ENCODE measurements around the gene ABCG4.
"Not testable (repeated sequence)": the region's sequence is repeated elsewhere in the genome, so short reads cannot be mapped to it uniquely, and the experiment has no call there.

The ABCG4 gene

GRCh38 chr11:119149018-119149785 is at the start of gene ABCG4:
Gene ABCG4 (plus strand): TSS chr11:119149052. CDS start chr11:119149966, 914 bp downstream.
- peak; percentile 9 for DNase-seq (ENCODE audit: low read depth)

GRCh38 chr11:119099711-119100110 is 49.1 kb upstream of the ABCG4 start:
- DNase-seq (ENCODE audit: low read depth), result no peak

GRCh38 chr11:119100246-119100970 is 48.4 kb upstream of the ABCG4 start:
- no peak for DNase-seq (ENCODE audit: low read depth)

DNA sequence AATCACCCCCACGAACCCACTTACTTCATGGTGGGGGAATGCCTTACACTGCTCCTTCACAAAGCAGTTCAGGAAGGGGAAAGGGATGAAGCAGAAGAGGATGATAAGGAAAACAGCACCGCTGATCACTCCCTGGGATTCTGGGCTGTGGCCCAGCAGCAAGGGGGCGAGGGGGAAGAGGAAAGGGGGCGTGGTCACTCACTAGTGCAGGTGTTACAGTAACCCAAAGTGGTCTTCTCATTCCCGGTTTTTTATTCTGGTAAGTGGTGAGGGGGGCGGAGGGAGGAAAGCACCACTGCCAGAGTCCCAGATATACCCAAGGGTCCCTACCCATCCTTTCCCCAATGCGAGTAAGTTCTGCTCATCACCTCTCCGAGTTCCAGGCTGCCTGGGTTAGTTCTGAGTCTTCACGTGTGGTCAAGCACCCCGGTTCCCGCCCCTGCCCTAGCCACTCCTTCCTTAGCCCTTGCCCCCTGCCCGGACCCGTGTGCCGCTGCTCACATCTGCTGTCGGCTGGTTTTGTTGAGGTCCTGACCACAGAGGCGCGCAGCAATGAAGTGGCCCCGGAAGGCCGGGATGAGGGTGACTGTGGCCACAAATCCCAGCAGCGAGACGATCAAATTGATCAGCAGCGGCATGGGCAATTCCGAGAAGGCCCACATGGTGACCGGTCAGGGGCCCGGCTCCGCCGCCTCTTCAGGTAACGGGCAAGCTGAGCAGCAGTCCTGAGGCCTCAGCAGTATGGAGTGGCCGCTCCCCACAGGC is 47.7 kb upstream of the ABCG4 start:
- no peak for DNase-seq (ENCODE audit: low read depth)

DNA sequence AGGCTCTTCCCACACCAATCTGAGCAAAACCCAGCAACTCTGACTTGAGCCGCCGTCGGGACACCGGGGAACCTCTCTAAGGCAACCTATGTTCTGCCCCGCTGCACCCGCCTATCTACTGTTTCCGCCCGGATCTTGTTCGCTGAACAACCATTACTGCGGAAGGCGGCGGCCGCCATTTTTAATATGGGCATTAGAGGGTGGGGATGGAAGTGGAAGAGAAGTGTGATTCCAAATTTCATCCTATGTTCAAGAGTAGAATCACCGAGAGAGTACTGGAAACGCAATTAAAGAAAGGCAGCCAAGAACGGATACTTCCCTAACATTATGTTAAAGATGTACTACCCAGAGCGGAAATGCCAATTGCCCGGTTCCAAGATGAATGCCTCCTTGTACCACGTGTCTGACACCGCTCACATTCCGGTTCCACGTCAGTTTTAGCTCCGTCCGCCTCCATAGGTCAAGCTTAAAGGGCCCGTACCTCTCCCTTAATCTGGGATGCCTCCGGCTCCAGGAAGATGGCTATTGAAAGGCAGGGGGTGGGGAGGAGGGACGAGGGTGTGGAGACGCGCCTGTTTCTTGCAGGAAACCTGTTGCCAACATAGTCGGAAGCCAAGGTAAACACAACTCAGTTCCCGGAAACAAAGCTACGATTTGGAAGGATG is 47.0 kb upstream of the ABCG4 start, which contains the start of gene DPAGT1:
Gene DPAGT1, minus strand, starts transcription at position 95 of the 665 bp plus-strand sequence. CDS start 198 bp downstream, outside the sequence.
- peak; percentile 75 for DNase-seq (ENCODE audit: low read depth)

DNA sequence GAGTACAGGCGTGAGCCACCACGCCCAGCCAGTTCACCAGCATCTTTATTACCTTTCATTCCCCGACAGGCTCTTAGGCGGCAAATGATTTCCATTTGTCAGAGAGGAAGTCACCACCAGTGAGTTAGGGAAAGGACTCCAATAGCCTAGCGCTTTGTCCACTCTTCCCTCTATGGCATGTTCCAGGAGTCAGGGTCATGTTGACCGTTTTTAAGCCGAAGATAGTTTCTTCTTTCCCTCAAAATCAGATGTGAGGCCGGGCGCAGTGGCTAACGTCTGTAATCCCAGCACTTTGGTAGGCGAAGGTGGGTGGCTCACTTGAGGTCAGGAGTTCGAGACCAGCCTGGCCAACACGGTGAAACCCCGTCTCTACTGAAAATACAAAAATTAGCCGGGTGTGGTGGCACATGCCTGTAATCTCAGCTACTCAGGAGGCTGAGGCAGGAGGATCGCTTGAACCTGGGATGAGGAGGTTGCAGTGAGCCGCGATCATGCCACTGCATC is 45.6 kb upstream of the ABCG4 start:
- not testable (repeated sequence) for DNase-seq (ENCODE audit: low read depth)

DNA sequence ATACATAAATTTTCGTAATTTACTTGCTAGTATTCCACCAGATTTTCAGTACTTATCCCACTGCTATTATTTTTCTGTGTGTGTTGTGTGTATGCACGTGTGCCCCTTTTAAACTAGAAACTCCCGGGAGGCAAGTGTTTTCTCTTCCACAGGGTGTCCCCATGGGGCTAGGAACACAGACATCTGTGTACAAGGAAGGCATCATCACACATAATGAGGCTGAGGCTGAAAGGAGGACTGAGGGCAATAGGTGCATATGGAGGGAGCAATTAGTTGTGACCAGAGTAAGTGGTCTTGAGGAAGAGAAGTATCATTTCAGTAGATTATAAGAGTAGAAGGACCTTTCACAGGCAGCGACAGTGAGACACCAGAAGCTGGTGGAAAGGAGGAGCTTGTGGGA is 45.1 kb upstream of the ABCG4 start:
- no peak for DNase-seq (ENCODE audit: low read depth)

GRCh38 chr11:119106564-119107537 is 42.0 kb upstream of the ABCG4 start, which contains the start of gene C2CD2L:
Gene C2CD2L (plus strand): TSS chr11:119107344. CDS start chr11:119107742, 398 bp downstream.
- peak; percentile 89 for DNase-seq (ENCODE audit: low read depth)

GRCh38 chr11:119107538-119108145 is 41.2 kb upstream of the ABCG4 start:
- DNase-seq (ENCODE audit: low read depth), result no peak

DNA sequence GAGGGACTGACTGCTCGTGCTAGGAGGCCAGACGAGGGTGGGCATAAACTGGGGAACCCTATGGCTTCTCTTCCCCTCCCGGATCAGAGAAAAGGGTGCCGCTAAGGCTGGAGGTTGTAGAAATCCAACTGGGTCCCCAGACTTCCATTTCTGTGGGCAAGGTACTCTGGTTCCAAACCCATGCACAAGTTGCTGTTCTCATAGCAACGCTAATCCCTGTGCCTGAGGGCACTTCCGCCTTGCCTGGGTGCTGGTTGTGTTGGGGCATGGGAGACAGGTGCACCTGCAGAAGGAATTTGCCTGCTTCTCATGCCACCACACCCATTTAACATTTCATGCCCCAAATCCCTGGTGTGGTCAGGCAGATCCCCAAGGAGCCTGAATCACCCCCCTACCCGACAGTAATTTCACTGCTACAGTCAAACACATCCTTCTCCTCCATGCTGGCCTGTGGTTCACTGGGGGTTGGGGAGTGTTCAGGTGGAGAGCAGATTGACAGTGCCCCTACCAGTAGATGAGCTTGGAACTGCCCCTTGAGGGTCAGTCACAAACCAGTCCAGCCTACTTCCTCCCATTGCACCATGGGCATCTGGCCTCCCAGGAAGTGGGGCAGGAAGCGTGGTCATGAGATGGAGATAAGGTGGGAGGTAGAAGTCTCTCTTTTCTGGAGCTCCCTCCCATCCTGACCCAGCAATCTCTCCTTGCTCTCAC is 40.6 kb upstream of the ABCG4 start:
- no peak for DNase-seq (ENCODE audit: low read depth)

- DNase-seq (ENCODE audit: low read depth), result no peak
Observed at GRCh38 chr11:119108857-119109221, 40.0 kb upstream of the ABCG4 start.

- no peak for DNase-seq (ENCODE audit: low read depth)
Observed at GRCh38 chr11:119109843-119110242, 39.0 kb upstream of the ABCG4 start.

DNA sequence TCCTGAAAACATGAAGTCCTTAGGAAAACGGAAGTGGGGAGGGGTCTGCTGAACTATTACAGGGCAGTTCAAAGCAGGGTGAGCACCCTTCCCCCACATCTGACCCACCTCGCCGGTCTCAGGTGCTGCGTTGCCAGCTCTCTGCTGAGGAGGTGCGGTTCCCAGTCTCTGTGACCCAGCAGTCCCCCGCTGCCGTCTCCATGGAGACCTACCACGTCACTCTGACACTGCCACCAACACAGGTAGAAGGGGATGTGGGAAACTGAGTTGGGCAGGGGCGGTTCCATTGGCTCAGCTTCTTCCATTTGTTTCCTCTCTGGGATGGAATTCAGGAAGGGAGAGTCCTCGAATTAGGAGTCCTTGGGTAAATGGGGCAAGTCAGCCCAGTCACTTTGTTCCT is 38.4 kb upstream of the ABCG4 start:
- DNase-seq (ENCODE audit: low read depth), result no peak

DNA sequence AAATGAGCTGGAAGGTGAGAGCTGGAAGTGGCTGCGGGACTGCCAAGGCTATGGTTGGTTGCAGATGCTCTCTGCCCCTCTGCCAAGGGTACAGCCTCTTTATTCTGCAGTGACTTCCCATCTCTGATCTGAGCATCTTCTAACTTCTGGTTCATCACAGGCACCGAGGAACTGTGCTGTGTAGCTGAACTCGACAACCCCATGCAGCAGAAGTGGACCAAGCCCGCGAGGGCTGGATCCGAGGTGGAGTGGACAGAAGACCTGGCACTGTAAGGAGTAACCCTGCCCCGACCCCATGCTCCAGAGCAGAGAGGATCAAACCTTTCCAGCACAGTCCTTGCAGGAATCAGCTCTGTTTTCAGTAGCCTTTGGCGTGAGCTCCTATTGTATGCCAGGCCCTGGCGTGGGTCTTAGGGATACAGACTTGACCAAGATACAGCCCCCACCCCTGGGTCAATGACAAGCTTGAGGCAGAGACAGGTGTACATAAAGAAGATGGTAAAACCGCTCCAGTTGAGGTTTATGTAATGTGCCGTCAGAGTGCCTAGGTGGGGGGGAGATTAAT is 37.4 kb upstream of the ABCG4 start:
- no peak for DNase-seq (ENCODE audit: low read depth)

DNA sequence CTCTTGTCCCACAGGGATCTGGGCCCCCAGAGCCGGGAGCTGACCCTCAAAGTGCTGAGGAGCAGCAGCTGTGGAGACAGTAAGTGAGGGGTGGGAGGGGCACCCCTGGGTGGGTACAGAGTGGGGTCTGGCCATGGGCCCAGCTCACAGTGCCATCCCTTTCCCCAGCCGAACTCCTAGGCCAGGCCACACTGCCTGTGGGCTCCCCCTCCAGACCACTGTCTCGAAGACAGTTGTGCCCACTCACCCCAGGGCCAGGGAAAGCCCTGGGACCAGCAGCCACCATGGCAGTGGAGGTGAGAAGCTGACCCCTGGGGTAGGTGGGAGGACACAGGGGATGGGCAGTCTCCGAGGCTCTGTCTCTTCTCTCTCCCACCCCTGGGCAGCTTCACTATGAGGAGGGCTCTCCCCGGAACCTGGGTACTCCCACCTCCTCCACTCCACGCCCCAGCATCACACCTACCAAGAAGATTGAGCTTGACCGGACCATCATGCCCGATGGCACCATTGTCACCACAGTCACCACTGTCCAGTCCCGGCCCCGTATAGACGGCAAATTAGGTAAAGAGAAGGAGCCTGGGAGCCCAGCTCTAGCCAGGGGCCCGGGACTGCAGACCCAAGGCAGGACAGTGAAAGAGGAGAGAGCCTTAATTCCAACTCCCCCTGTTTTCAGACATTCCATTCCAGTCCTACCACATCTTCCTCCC is 36.4 kb upstream of the ABCG4 start:
- DNase-seq (ENCODE audit: low read depth), result no peak

DNA sequence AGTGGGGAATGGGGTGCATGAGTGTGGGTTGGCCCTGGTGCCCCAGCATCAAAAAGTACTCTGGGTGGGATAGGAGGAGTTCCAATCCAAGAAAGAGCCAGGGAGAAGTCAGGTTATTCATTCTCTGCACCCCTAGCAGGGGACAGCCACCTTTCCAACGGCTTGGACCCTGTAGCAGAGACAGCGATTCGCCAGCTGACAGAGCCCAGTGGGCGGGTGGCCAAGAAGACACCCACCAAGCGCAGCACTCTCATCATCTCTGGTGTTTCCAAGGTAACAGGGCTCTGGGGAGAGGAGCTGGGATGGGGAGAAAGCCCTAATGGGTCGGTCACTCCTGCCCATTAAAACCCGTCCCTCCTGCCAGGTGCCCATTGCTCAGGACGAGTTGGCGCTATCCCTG is 35.1 kb upstream of the ABCG4 start:
- no peak for DNase-seq (ENCODE audit: low read depth)

GRCh38 chr11:119114351-119114750 is 34.5 kb upstream of the ABCG4 start:
- no peak for DNase-seq (ENCODE audit: low read depth)

DNA sequence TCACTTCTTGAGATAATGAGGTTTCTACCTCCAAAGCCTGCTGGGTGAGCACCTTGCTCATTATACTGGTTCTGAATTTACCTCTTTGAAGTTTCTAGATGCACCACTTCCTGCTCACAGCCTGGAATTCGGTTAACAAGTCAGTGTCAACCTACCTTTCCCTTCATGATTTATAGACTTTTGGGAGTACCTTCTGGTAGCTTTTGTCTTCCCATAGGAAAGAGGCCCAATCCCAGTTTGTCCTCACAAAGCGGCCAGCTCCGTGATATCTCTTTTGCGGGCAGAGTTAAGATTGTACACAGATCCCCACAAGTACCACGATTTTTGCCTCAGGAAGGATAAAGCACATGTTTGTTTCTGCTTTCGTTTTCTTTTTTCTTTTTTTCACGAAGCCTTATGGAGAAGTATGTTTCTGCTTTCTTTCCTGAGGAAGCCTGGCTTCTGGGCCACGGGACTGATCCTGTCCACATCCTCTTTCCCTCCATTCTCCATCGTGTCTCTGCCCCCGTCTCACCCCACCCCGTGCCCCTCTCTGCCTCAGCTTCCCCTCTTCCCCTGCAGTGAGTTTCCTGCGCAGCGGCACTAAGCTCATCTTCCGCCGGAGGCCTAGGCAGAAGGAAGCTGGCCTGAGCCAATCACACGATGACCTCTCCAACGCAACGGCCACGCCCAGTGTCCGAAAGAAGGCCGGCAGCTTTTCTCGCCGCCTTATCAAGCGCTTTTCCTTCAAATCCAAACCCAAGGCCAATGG is 33.2 kb upstream of the ABCG4 start:
- no peak for DNase-seq (ENCODE audit: low read depth)
